SK-MEL-5 (cell line): Measurements from ENCODE around the gene CACNA1I. TPM values are rescaled to one million over a fixed set of nuclear protein-coding genes. Genes with fewer than 3 reads are reported as not detected.
A peak's percentile ranks its signal among the peaks of the same experiment; 100 is the strongest.
"Not testable (repeated sequence)": the region's sequence is repeated elsewhere in the genome, so short reads cannot be mapped to it uniquely, and the experiment has no call there.

Source experiments
- DNase-seq: peaks from one replicate; pipeline ENCODE4 v3.0.0-alpha.2; 2016; ENCODE audit warnings: low read depth, low spot score
- in situ Hi-C: cut with HindIII; loops from 2 replicates; pipeline ENCODE4 v1.10.0; 2016; ENCODE audit warnings: low sequenced_read_pairs, high pct_unique_total_duplicates, low pct_unique_long_range_greater_than_20kb
- polyA plus RNA-seq, 2 experiments: library from polyadenylated mRNA; depleted of rRNA; stranded (reverse); fragments of >200 nt; gene quantifications; 2 replicates each; pipeline ENCODE4 v1.2.3, GENCODE V29; 2015
- total RNA-seq: library from RNA; depleted of rRNA; stranded (reverse); fragments of >200 nt; shearing (Covaris generic); gene quantifications from 2 replicates; pipeline ENCODE4 v1.2.3, GENCODE V29; 2014; rRNA removed

Gene CACNA1I
- total RNA-seq: not detected in 2 replicates
- polyA plus RNA-seq (2015; cell fraction: cytosol; rRNA removed): 0.01 TPM in 1 of 2 replicates, not detected in the other
- polyA plus RNA-seq (2015; cell fraction: nucleus; rRNA removed): not detected in 2 replicates

- in situ Hi-C loops: loop anchor here (25.0 kb wide), 1 partner anchor 442 kb away; no protein-coding TSS in a partner anchor
- no peak for DNase-seq
Observed at GRCh38 chr22:39570665-39571064, at the start of gene CACNA1I. Gene CACNA1I (plus strand): TSS chr22:39570753. CDS start chr22:39570753, 0 bp downstream.

- peak; percentile 87 for DNase-seq
- in situ Hi-C loops: not testable (repeated sequence)
Observed at GRCh38 chr22:39521106-39521885, 49.3 kb upstream of the CACNA1I start.

- in situ Hi-C loops, DNase-seq: not testable (repeated sequence)
Observed at GRCh38 chr22:39522091-39522490, 48.5 kb upstream of the CACNA1I start.

GRCh38 chr22:39522567-39523300, 47.8 kb upstream of the CACNA1I start:
- in situ Hi-C loops: no loop called here
- no peak for DNase-seq

GRCh38 chr22:39524089-39524752, 46.3 kb upstream of the CACNA1I start:
- in situ Hi-C loops: no loop called here
- no peak for DNase-seq

- in situ Hi-C loops: no loop called here
- DNase-seq: no peak
Observed at GRCh38 chr22:39524753-39525657, 45.5 kb upstream of the CACNA1I start.

GRCh38 chr22:39525658-39525975, 44.9 kb upstream of the CACNA1I start:
- in situ Hi-C loops: no loop called here
- no peak for DNase-seq

GRCh38 chr22:39526736-39527171, 43.8 kb upstream of the CACNA1I start:
- in situ Hi-C loops: no loop called here
- no peak for DNase-seq

DNA sequence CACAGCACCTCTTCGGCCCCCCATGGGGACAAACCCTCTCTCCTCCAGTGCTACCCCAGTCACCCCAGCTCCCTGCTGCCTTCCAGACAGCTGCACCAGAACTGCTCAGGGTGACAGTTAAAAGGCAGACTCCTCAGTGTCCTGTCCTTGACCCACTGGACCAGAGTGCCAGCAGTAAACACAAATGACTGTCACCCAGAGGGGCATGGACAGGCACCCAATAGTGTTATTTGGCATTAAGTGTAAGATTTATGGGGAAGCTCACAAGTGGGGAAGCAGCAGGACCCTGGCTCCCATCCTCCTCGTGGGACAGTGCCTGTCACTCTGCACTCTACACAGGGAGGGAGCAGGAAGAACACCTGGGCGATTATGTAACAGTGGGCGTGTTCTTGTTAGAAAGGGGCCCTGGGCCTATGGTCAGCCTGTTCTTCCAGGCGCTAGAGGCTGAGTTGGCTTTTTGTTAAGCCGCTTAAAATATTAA, 43.0 kb upstream of the CACNA1I start:
- DNase-seq: no peak
- in situ Hi-C loops: no loop called here

DNA sequence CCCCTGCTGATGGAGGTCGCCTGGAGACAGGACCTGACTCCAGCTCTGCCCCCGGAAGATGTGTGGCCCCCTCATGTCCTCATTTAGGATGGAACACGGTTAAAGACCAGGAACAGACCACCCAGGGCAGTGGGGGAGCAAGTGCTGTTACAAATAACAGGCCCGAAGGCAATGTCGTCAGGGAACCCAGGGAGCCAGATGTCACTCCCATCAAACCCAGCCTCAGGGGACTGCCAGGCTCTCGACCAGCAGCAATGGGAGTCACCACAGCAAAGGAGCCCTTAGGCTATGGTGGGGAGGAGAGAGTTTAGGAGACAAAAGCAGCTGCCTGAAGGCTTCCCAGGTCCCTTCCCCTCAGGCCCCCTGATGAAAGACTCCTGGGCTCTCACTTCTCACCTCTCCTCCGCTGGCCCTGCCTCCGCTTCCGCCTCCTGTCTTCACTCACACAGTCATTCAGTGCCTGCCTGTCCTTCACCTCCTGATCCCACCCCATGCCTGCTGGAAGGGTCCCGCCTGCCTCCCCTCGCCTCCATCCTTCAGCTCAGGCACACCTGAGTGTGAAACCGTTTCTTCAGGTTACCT, 42.4 kb upstream of the CACNA1I start:
- in situ Hi-C loops: no loop called here
- no peak for DNase-seq

DNA sequence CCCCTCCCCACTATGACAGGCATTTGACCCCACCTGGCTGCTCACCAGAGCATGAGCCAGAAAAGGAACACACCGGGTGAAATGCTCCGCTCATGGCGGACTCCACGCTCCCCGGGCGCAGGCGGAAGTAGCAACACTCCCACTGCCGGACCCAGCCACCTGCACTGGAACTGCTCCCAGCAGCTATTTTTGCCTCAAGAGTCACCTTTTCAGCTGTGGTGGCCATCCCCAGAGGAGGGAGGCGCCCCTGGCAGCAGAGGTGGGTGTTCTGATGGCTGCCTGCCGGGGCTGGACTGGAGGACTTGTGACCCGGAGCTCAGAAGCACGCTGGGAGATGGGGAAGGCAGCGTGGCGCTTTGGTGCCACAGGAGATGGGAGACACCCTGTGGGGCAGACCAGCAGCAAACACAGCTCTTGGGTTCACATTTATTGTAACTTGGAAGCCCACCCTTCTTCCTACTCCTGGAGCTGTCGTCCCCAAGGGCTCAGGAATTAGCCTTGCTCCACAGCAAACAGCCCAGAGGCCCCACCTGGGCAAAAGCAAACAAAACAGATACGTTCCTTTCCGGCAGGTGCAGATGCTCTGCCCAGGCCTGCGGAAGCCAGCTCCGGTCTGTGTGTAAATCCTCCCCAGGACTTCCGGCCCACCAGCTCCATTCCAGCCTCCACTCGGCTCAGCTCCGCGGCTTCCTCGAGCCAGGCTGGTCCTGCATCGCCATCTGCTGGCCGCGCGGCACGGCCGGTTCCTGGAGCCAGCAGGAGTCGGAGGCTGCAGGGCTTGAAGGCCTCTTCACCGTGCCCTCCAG, 41.7 kb upstream of the CACNA1I start:
- DNase-seq: peak; percentile 91
- in situ Hi-C loops: no loop called here

GRCh38 chr22:39529487-39529851, 41.1 kb upstream of the CACNA1I start:
- no peak for DNase-seq
- in situ Hi-C loops: no loop called here

GRCh38 chr22:39530116-39530515, 40.4 kb upstream of the CACNA1I start:
- in situ Hi-C loops: no loop called here
- no peak for DNase-seq

- in situ Hi-C loops: no loop called here
- peak; percentile 84 for DNase-seq
Observed at GRCh38 chr22:39530692-39531331, 39.7 kb upstream of the CACNA1I start.

DNA sequence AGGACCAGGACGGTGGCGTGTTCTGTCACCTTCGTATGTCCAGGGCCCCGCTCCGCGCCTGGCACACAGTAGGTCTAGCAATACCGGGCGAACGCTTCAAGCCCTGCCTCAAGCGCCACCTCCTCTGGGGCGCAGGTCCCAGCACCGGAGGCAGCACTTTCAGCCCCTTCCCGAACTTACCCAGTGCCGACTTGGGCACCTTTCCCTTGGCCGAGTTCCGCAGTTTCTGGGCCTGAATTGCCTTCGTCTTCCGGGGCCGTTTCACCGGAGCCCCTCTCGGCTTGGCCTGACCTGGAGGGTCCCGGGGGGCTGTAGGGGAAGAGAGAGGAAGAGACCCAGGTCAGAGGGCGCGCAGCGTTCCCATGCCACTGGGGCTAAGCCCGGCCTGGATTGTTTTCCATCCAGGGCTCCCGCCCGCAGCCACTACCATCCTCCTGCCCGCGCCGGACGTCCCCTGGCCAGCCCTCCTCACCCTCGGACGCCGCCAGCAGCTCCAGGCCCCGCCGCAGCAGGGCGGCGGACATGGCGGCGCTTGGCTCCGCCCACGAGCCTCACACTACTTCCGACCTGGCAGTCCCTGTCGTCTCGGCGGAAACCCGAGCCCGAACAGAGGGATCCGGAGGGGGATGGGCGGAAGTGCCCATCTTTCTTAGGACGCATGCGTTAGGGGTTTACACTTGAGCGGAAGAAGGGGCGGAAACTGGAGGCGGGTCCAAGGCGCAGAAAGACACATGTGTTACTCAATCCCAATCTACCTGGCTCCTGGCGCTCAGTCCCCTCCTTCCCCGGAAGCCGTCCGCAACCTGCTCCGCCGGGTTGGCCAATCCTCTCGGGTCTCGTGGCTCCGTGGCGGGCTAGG, 38.1 kb upstream of the CACNA1I start, which contains the start of gene RPS19BP1:
TSS of gene RPS19BP1 (minus strand) at position 534 of the 859 bp plus-strand sequence. CDS start at position 524, 10 bp downstream.
- DNase-seq: peak; percentile 100
- in situ Hi-C loops: no loop called here
